Endothelial cell of umbilical vein (primary cell): ENCODE results near the gene HSPA8. TPM values are rescaled to one million over a fixed set of nuclear protein-coding genes. Genes with fewer than 3 reads are reported as not detected.
"Not testable (repeated sequence)": the region's sequence is repeated elsewhere in the genome, so short reads cannot be mapped to it uniquely, and the experiment has no call there.

Experiments used
- BruUV-seq: library from RNA; stranded (reverse); fragments of 400-500 nt; replicated peaks from 2 replicates; lab custom pipeline; 2021; lab: Mats Ljungman, UMichigan
- CTCF ChIA-PET: fragments of 300-600, 350-600 bp; sonication (Branson Sonifier 250); formaldehyde crosslinking; loops from one replicate; lab custom pipeline; 2021; ENCODE audit warnings: antibody characterized with exemption, inconsistent platforms; lab: Charles Lee
- POLR2A ChIA-PET: fragments of 300-600, 350-600 bp; sonication (Branson Sonifier 250); formaldehyde crosslinking; loops from one replicate; lab custom pipeline; 2021; ENCODE audit warnings: antibody characterized with exemption, inconsistent platforms; lab: Charles Lee
- DNase-seq: peaks from one replicate; pipeline ENCODE4 v3.0.0-alpha.2; 2011; ENCODE audit warnings: low read depth, low spot score
- FAIRE-seq: peaks from 2 replicates; lab custom pipeline; 2011; peaks lifted over from hg19 to GRCh38; lab: Jason Lieb, UNC
- H2AFZ ChIP-seq: 2 replicates; pipeline ENCODE4 v1.6.0; 2012; ENCODE audit warnings: low read depth, low read length, control low read depth, inconsistent platforms
- H3K27ac ChIP-seq: 2 replicates; pipeline ENCODE4 v1.5.1; 2011; ENCODE audit warnings: low read depth, mild to moderate bottlenecking, control low read depth, low read length, moderate library complexity; ENCODE audit not compliant: insufficient read depth
- H3K27me3 ChIP-seq, 2 experiments: 2 replicates each; pipeline versions ENCODE4 v1.6.0 to v1.6.1; 2011; ENCODE audit warnings: low read length in 2 of 2, mixed read lengths in 1 of 2; ENCODE audit not compliant: control insufficient read depth in 2 of 2, insufficient read depth in 2 of 2
- H3K36me3 ChIP-seq, 2 experiments: 2 replicates in 1 of 2; 3 replicates in 1 of 2; pipeline ENCODE4 v1.5.1; 2011; ENCODE audit warnings: low read length in 2 of 2, mild to moderate bottlenecking in 1 of 2, moderate library complexity in 1 of 2; ENCODE audit not compliant: control insufficient read depth in 2 of 2, insufficient read depth in 2 of 2; ENCODE audit errors: extremely low read depth in 1 of 2
- H3K4me1 ChIP-seq: 3 replicates; pipeline ENCODE4 v1.5.1; 2011; ENCODE audit warnings: mild to moderate bottlenecking, low read length; ENCODE audit not compliant: control insufficient read depth, insufficient read depth; ENCODE audit errors: extremely low read depth
- H3K4me2 ChIP-seq: 2 replicates; pipeline ENCODE4 v1.6.1; 2011; ENCODE audit warnings: low read length, control low read depth, mixed read lengths; ENCODE audit not compliant: insufficient read depth
- H3K4me3 ChIP-seq, 3 experiments: fragments of 200-600 bp in 1 of 3; sonication (generic), shearing (Covaris generic) in 1 of 3; replicated peaks in 1 of 3; 2 replicates each; pipeline ENCODE4 v1.5.1; 2011 to 2016; ENCODE audit warnings: control low read depth in 3 of 3, low read length in 3 of 3, mild to moderate bottlenecking in 2 of 3, inconsistent platforms in 1 of 3, low read depth in 1 of 3, moderate library complexity in 1 of 3; ENCODE audit not compliant: insufficient read depth in 1 of 3
- H3K79me2 ChIP-seq: 2 replicates; pipeline ENCODE4 v1.6.0; 2012; ENCODE audit warnings: low read length, inconsistent platforms; ENCODE audit not compliant: control insufficient read depth, insufficient read depth
- H3K9ac ChIP-seq: replicated peaks from 2 replicates; pipeline ENCODE3; 2011; ENCODE audit warnings: low read length, control low read depth; ENCODE audit not compliant: insufficient read depth; ENCODE audit errors: extremely low read depth
- H3K9me1 ChIP-seq: replicated peaks from 3 replicates; pipeline ENCODE4 v1.6.0; 2011; ENCODE audit warnings: mild to moderate bottlenecking, low read length; ENCODE audit not compliant: control insufficient read depth, insufficient read depth; ENCODE audit errors: extremely low read depth
- H3K9me3 ChIP-seq: replicated peaks from 2 replicates; pipeline ENCODE4 v1.5.1; 2012; ENCODE audit warnings: low read length, inconsistent platforms; ENCODE audit not compliant: control insufficient read depth, insufficient read depth
- H4K20me1 ChIP-seq: replicated peaks from 2 replicates; pipeline ENCODE3; 2011; ENCODE audit warnings: mild to moderate bottlenecking, low read length; ENCODE audit not compliant: control insufficient read depth, insufficient read depth; ENCODE audit errors: extremely low read depth
- POLR2A ChIP-seq: IDR thresholded peaks from 2 replicates; pipeline ENCODE4 v1.6.1; 2012; ENCODE audit warnings: low read depth, mild to moderate bottlenecking, control low read depth, low read length
- dilution Hi-C: fragments of 300-500 bp; cut with MboI; formaldehyde crosslinking; loops from one replicate; pipeline ENCODE4 v1.15.0; 2019; ENCODE audit warnings: low sequenced_read_pairs; ENCODE audit not compliant: extremely low pct_ligation_motif_present
- intact Hi-C: fragments of 100-400 bp; cut with micrococcal nuclease; formaldehyde crosslinking; loops from one replicate; pipeline ENCODE4 v1.10.0; 2022
- polyA plus RNA-seq, 4 experiments: library from polyadenylated mRNA; depleted of rRNA in 3 of 4; stranded (reverse) in 3 of 4; unstranded in 1 of 4; fragments of >200 nt; gene quantifications; 2 replicates each; pipeline versions ENCODE4 v1.2.1 to v1.2.3, GENCODE V29; 2011 to 2012; ENCODE audit warnings: missing spikeins in 1 of 4
- total RNA-seq: library from RNA; stranded (reverse); gene quantifications from 2 replicates; pipeline ENCODE4 v1.2.3, GENCODE V29; 2021

HSPA8 gene
- total and polyA plus RNA-seq, 2 donors (not counting 3 experiments of a cell fraction or from before 2014, with no cell fraction given): 1,383 to 1,728 TPM

DNA sequence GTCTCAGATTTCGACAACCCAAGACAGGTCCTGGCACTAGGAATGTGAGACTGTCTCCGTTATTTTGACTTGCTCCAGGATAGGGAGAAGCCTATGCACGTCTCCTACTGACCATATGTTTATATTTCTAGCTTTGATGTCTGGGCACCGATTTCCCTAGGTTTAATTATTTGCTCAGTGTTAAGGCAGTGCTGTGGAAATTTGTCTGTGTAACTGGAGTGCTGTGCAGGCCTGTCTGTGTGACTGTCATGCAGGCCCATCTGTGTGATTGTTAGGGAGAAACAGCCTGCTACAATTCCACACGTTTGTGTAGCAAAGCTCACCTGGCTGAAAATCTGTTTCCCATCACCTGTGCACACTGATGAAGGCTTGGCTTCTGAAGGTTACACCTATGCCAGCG, 29.6 kb upstream of the HSPA8 start:
- Histone ChIP-seq H3K4me2 (no peak overlapping the region), H3K9me3 (no peaks in the 10 kb centered on the region), H4K20me1 (no peaks in the 10 kb centered on the region), H3K36me3 (no peaks in the 10 kb centered on the region), H3K79me2 (no peaks in the 10 kb centered on the region), H3K27me3 (no peaks in the 10 kb centered on the region), H2AFZ (no peak overlapping the region), H3K27ac (no peak overlapping the region), H3K9ac (no peak overlapping the region), H3K4me3 (no peak overlapping the region), H3K9me1 (no peaks in the 10 kb centered on the region), H3K4me1 (no peaks in the 10 kb centered on the region)
- CTCF ChIA-PET: interaction anchor here (1.0 to 1.5 kb wide), 4 partner anchors 10 to 156 kb away, joined by 3 to 6 read pairs (median 5); no protein-coding TSS in a partner anchor
- POLR2A ChIA-PET: no interaction called here
- BruUV-seq: no TSS peak
- FAIRE-seq (no peak), DNase-seq (no peak)
- intact Hi-C loops: no loop called here
- no peak for TF ChIP-seq POLR2A
- dilution Hi-C loops: no loop called here

DNA sequence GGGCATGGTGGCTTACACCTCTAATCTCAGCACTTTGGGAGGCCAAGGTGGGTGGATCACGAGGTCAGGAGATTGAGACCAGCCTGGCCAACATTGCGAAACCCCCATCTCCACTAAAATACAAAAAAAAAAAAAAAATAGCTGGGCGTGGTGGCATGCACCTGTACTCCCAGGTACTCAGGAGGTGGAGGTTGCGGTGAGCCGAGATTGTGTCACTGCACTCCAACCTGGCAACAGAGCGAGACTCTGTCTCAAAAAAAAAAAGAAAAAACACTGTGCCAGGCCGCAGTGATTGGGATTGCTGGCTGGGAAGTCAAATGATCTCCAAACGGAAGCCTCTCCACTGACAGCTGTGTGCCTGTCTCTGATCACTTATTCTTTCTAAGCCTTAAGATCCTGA, 28.2 kb upstream of the HSPA8 start:
- intact Hi-C loops, BruUV-seq, FAIRE-seq, DNase-seq, H3K36me3 ChIP-seq, H3K9ac ChIP-seq, H3K27me3 ChIP-seq, H3K4me3 ChIP-seq, dilution Hi-C loops, H3K27ac ChIP-seq, H3K9me3 ChIP-seq, POLR2A ChIA-PET, H2AFZ ChIP-seq, H3K79me2 ChIP-seq, H3K4me2 ChIP-seq, H3K9me1 ChIP-seq, H4K20me1 ChIP-seq, H3K4me1 ChIP-seq: not testable (repeated sequence)
- CTCF ChIA-PET: interaction anchor here (2.0 kb wide), 1 partner anchor 13 kb away, joined by 7 read pairs; no protein-coding TSS in a partner anchor

DNA sequence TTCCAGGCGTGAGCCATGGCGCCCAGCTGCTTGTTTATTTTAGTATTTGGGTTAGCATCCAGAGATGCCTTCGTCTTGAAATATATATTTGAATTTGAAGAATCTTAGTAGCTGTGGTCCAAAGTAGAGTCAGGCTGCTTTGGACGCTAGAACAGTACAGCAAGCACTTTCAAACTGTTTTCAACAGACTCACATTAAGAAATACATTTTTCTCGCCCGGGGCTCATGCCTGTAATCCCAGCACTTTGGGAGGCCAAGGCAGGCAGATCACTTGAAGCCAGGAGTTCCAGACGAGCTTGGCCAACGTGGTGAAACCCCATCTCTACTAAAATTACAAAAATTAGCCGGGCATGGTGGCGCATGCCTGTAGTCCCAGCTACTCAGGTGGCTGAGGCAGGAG, 27.0 kb upstream of the HSPA8 start:
- intact Hi-C loops, H3K9me1 ChIP-seq, H3K36me3 ChIP-seq, POLR2A ChIA-PET, BruUV-seq, H3K4me2 ChIP-seq, H3K9me3 ChIP-seq, H3K4me3 ChIP-seq, H3K27me3 ChIP-seq, H2AFZ ChIP-seq, H3K79me2 ChIP-seq, dilution Hi-C loops, H3K9ac ChIP-seq, H4K20me1 ChIP-seq, H3K27ac ChIP-seq, FAIRE-seq, DNase-seq, H3K4me1 ChIP-seq: not testable (repeated sequence)
- CTCF ChIA-PET: interaction anchor here (1.2 to 2.2 kb wide), 3 partner anchors 10 to 172 kb away, joined by 3 to 9 read pairs (median 7); no protein-coding TSS in a partner anchor

- H3K4me2 ChIP-seq, H3K36me3 ChIP-seq, POLR2A ChIA-PET, H3K79me2 ChIP-seq, dilution Hi-C loops, intact Hi-C loops, H2AFZ ChIP-seq, H3K9me1 ChIP-seq, H4K20me1 ChIP-seq, H3K9ac ChIP-seq, H3K27me3 ChIP-seq, FAIRE-seq, DNase-seq, BruUV-seq, H3K4me3 ChIP-seq, H3K9me3 ChIP-seq, H3K27ac ChIP-seq: not testable (repeated sequence)
- CTCF ChIA-PET: interaction anchor here (0.7 to 2.2 kb wide), 3 partner anchors 15 to 173 kb away, joined by 3 to 9 read pairs (median 6); no protein-coding TSS in a partner anchor
- peaks cover 14% of the 10 kb centered on the region for H3K4me1 ChIP-seq
These were observed 25.7 kb upstream of the HSPA8 start for GRCh38 chr11:123087657-123088056.
